Muscle of arm (tissue), 12 donors: ENCODE measurements around the gene CFAP69. TPM values are rescaled to one million over a fixed set of nuclear protein-coding genes. Genes with fewer than 3 reads are reported as not detected.
"Not testable (repeated sequence)": the region's sequence is repeated elsewhere in the genome, so short reads cannot be mapped to it uniquely, and the experiment has no call there.

Experiments used
- DNase-seq: peaks from one replicate; pipeline ENCODE4 v3.0.0-alpha.2; 2013
- polyA plus RNA-seq, 12 donors: library from polyadenylated mRNA; unstranded; fragments of 120-200 nt; gene quantifications; one replicate each; pipeline ENCODE4 v1.2.1, GENCODE V29; 2013; ENCODE audit not compliant: insufficient read length in 12 of 12

Gene CFAP69
- polyA plus RNA-seq, 12 donors: 2.3 to 6.1 (median 3.1) TPM; not detected in 2

- no peak for DNase-seq
Observed at GRCh38 chr7:90270431-90271178, 25.6 kb downstream of the CFAP69 start.

GRCh38 chr7:90271753-90272152 is 26.8 kb downstream of the CFAP69 start:
- no peak for DNase-seq

DNA sequence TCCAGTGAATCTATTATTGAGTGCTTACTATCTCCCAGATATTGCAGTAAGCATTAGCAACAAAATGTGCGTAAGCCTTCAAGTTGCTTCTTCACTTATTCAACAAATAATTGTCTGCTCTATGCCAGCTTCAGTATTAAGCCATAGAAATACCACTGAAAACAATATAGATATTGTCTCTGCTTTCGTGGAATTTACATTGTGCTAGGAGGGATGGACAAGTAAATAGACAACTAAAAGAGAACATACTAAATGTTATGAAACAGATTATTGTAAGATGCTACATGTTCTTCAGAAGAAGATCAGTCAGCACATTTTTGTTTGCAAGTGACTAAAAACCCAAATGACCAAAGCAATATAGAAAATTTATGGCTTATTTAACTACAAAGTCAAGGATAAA is 27.3 kb downstream of the CFAP69 start:
- DNase-seq: no peak

- no peak for DNase-seq
Observed at GRCh38 chr7:90274161-90274560, 29.2 kb downstream of the CFAP69 start.

- no peak for DNase-seq
Observed at GRCh38 chr7:90276033-90276728, 31.2 kb downstream of the CFAP69 start.

DNA sequence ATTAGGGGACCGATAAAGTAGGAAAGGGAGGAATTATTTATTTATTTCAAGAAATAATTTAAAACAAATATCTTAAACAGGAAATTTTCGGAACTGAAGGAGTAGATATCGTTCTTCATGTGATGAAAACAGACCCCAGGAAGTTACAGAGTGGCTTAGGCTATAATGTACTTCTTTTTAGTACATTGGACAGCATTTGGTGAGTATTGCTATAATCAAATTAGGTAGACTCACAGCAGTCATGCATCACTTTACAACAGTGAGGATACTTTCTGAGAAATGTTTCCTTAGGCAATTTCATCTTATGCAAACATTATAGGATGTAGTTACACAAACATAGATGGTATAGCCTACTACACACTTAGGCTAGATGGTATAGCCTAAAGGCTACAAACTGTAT is 43.2 kb downstream of the CFAP69 start:
- no peak for DNase-seq

DNA sequence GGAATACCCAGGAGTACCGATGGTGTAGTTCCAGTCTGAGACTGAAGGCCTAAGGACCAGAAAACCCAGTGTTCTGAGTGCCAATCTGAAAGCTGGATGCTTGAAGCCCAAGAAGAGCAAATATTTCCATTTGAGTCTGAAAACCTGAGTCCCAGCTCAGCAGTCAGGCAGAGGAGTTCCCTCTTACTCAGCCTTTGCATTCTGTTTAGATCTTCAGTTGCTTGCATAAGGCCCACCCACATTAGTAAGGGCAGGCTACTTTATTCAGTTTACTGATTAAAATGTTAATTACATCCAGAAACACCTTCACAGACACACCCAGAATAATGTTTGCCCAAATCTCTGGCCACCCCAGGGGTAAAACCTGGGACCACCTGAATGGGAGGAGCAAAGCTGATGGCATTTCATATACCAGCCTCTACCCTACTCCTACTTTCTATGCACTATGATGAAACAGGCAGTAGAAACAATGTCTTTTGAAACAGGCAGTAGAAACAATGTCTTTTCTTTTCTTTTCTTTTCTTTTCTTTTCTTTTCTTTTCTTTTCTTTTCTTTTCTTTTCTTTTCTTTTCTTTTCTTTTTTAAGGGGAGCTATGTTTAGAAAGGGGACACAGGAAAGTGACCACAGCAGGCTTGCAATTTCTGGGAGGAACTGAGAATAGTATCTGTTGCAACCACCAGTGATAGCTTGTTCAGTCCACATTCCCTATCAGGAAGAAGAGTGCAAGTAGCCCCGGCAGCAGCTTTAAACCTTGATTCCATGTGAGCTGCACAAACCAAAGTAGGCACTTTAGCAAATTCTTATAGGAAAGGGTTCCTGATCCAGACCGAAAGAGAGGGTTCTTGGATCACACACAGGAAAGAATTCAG is 45.5 kb downstream of the CFAP69 start:
- DNase-seq: no peak

DNA sequence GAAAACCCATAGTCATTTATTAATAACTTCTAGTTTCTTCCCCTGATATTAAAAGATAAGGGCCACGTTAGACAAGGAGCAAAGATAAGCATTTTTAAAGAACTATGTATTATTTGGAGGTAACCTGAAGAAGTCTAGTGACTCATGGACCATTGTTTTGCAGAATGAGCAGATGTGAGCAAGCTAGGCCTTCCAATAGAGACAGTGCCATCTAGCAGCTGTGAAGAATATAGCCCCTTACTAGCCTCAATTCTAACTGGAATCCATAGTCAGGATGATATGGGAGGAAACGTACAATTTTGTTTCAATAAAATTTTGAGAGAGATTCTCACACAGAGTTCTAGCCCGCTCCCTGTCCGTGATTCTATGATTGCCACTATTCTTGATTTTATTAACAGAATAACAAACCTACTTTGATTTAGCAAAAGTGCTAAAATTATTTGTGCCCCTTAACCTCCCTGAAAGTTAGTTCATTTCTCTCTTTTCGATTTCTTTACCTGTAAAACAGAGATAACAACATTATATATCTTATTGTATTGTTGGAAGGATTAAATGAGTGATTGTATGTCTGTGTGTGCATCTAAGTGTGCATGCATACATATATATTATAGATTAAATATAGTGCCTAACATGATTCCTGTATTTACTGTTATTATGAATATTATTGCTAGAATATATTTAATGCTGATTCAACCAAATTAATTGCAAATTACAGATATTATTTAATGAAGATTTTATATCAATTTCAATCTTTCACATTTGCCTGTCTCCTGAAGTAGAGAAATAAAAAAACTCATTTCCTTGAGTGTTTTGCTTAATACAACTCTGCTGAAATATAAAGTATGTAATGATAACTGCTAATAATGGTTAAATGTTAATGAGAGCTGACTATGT is 53.4 kb downstream of the CFAP69 start:
- DNase-seq: peak; percentile 7

DNA sequence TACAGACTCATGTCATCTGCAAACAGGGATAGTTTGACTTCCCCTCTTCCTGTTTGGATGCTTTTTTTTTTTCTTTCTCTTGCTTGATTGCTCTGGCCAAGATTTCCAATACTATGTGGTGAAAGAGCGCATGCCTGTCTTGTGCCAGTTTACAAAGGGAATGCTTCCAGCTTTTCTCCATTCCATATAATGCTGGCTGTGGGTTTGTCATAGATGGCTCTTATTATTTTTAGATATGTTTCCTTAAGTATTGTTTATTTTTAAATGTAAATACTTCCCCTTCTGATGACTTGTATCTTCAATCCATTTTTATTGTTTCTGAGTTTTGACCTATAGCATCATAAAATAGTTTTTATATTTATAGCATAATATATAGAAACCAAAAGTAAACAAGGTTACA is 58.3 kb downstream of the CFAP69 start:
- DNase-seq: no peak

- DNase-seq: no peak
Observed at GRCh38 chr7:90309872-90310271, 64.9 kb downstream of the CFAP69 start.

DNA sequence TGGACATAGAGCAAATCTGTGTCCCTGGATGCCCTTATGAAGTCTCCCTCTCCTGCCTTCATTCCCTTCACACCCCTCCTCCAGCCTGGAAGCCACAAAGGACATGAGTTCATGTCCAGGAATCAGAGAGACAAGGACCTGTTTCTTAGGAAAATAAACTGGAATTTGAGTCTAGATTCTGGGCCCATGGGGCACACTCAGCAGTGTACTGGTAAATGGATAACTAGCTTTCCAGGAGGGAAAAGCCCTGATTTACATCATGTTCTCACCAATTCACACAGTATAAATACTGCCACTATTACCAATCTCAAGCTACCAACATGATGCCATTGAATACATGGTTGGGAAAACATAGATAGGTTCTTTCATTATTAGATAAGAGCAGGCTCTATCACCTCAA is 66.2 kb downstream of the CFAP69 start:
- DNase-seq: no peak

- DNase-seq: no peak
Observed at GRCh38 chr7:90312745-90313144, 67.8 kb downstream of the CFAP69 start.

DNA sequence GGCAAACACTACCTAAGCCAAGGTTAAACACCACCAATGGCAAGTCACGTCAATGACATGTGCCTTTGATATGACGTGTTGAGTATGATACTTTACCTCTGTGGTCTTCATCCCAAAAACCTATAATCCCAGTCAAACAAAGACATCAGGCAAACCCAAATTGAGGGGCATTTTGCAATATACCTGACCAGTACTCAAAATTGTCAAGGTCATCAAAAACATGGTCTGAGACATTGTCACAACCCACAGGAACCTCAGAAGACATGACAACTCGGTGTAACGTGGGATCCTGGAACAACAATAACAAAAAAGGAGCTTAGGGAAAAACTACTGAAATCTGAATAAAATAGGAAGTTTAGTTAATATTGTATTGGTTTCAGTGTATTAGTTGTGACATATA is 68.9 kb downstream of the CFAP69 start:
- DNase-seq: no peak

- DNase-seq: no peak
Observed at GRCh38 chr7:90320014-90320413, 75.0 kb downstream of the CFAP69 start.

DNA sequence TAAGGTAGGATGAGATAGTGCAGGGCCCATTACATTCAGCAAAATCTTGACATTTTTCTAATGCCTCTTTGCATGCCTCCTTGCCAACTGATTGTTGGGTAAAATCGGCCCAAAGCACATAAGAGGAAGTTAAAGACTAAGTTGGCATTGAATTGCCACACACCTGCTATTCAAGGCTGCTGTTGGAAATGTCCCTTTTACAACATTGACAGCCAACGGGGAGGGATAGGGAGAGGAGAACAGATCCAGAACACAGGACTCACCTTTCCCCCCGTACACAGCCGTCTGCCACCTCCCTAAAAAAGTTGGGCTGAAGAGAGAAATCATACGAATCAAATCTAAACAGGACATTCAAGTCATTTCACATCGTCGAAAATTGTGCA is 75.4 kb downstream of the CFAP69 start:
- no peak for DNase-seq

GRCh38 chr7:90320801-90321494 is 76.0 kb downstream of the CFAP69 start, which contains the start of gene FAM237B:
TSS of gene FAM237B (minus strand) at chr7:90321304. CDS start at chr7:90319748, 1,556 bp downstream.
- peak; percentile 7 for DNase-seq

DNA sequence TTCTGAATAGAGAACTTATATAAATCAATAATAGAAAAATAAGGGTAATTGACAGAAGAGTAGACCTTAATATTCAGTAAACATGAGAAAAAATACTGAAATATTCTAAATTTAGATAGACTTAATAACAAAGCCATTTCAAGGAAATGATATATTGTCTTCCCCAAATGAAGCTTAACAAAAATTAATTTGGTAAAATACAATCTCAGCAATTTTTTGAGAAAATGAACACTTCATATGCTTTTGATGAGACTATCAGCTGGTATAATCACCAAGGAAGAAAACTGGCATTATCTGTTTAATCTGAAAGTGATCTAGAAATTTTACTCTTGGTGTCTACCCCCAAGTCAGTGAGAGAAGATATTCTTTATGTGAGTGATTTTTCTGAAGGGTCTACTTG is 77.9 kb downstream of the CFAP69 start:
- no peak for DNase-seq

GRCh38 chr7:90326500-90326899 is 81.5 kb downstream of the CFAP69 start:
- DNase-seq: no peak

- no peak for DNase-seq
Observed at GRCh38 chr7:90334193-90334843, 89.3 kb downstream of the CFAP69 start.

- not testable (repeated sequence) for DNase-seq
Observed at GRCh38 chr7:90334926-90335325, 90.0 kb downstream of the CFAP69 start.
